HepG2 (cell line): ENCODE results near the gene KRTAP1-5.

Source experiments
- HCFC1 ChIP-seq: fragments of 150-350 bp; IDR thresholded peaks from 2 replicates; pipeline ENCODE4 v1.6.1; 2014; ENCODE audit warnings: low read depth, low read length
- MTERF4 ChIP-seq: sonication (generic); formaldehyde crosslinking; IDR thresholded peaks from 2 replicates; pipeline ENCODE4 v1.8.0; 2023; ENCODE audit warnings: mild to moderate bottlenecking, missing genetic modification reagents
- NFATC3 ChIP-seq: sonication (generic); formaldehyde crosslinking; IDR thresholded peaks from 2 replicates; pipeline ENCODE4 v1.5.1; 2020; ENCODE audit warnings: mild to moderate bottlenecking, missing genetic modification reagents
- PATZ1 ChIP-seq: sonication (generic); formaldehyde crosslinking; IDR thresholded peaks from 2 replicates; pipeline ENCODE4 v1.4.0; 2020; ENCODE audit warnings: missing genetic modification reagents
- REL ChIP-seq: sonication (generic); formaldehyde crosslinking; conservative IDR thresholded peaks from 2 replicates; pipeline ENCODE4 v1.8.0; 2022; ENCODE audit warnings: mild to moderate bottlenecking, missing genetic modification reagents, moderate library complexity
- THAP11 ChIP-seq: IDR thresholded peaks from 2 replicates; pipeline ENCODE4 v1.6.1; 2016; ENCODE audit warnings: missing biosample characterization, missing genetic modification reagents
- USF2 ChIP-seq, 2 experiments: sonication (generic) in 1 of 2; formaldehyde crosslinking in 1 of 2; IDR thresholded peaks; 2 replicates each; pipeline versions ENCODE4 v1.5.1 to v1.6.1; 2011 to 2020; ENCODE audit warnings: borderline replicate concordance in 1 of 2, low read depth in 1 of 2, low read length in 1 of 2, mild to moderate bottlenecking in 1 of 2, missing genetic modification reagents in 1 of 2, moderate library complexity in 1 of 2
- ZNF503 ChIP-seq: sonication (generic); formaldehyde crosslinking; IDR thresholded peaks from 2 replicates; pipeline ENCODE4 v1.4.0; 2020; ENCODE audit warnings: missing genetic modification reagents

- TF ChIP-seq MTERF4 (CRISPR knock-in tag) (no peak), HCFC1 (no peak), ZNF503 (CRISPR knock-in tag) (no peak), REL (CRISPR knock-in tag) (no peak), NFATC3 (CRISPR knock-in tag) (no peak), PATZ1 (CRISPR knock-in tag) (no peak), USF2 (IDR thresholded peaks at IDR 0.05; ENCODE audit: low read depth, low read length) (no peak), USF2 (CRISPR knock-in tag; IDR thresholded peaks at IDR 0.05; ENCODE audit: borderline replicate concordance) (no peak), THAP11 (CRISPR knock-in tag) (no peak)
Observed at GRCh38 chr17:41001795-41002194, 25.2 kb downstream of the KRTAP1-5 start.
